ENCODE results near the gene ARF5.

Gene ARF5

GRCh38 chr7:127591189-127591588, 3.0 kb downstream of the ARF5 start:
- Histone ChIP-seq H3K4me3 (ENCODE audit: low read length) (no peak overlapping the region), H3K36me3 (ENCODE audit: control insufficient read depth, insufficient read depth, low read length) (no peaks in the 10 kb centered on the region), H3K9ac (ENCODE audit: low read length) (no peak overlapping the region), H3K4me1 (ENCODE audit: control insufficient read depth, insufficient read depth, low read length) (peaks cover 15% of the 10 kb centered on the region), H3K9me3 (ENCODE audit: control insufficient read depth, low read length) (no peaks in the 10 kb centered on the region), H3K27me3 (ENCODE audit: control insufficient read depth, insufficient read depth, low read length) (no peaks in the 10 kb centered on the region)

- Histone ChIP-seq H3K9me3 (ENCODE audit: control insufficient read depth, low read length) (no peaks in the 10 kb centered on the region), H3K4me1 (ENCODE audit: control insufficient read depth, insufficient read depth, low read length) (peaks cover 15% of the 10 kb centered on the region), H3K9ac (ENCODE audit: low read length) (no peak overlapping the region), H3K4me3 (ENCODE audit: low read length) (no peak overlapping the region), H3K36me3 (ENCODE audit: control insufficient read depth, insufficient read depth, low read length) (no peaks in the 10 kb centered on the region), H3K27me3 (ENCODE audit: control insufficient read depth, insufficient read depth, low read length) (no peaks in the 10 kb centered on the region)
These were observed 3.4 kb downstream of the ARF5 start for GRCh38 chr7:127591591-127591990.

- Histone ChIP-seq H3K9ac (ENCODE audit: low read length) (no peak overlapping the region), H3K4me3 (ENCODE audit: low read length) (no peak overlapping the region), H3K4me1 (ENCODE audit: control insufficient read depth, insufficient read depth, low read length) (peaks cover 12% of the 10 kb centered on the region), H3K27me3 (ENCODE audit: control insufficient read depth, insufficient read depth, low read length) (no peaks in the 10 kb centered on the region), H3K9me3 (ENCODE audit: control insufficient read depth, low read length) (no peaks in the 10 kb centered on the region), H3K36me3 (ENCODE audit: control insufficient read depth, insufficient read depth, low read length) (no peaks in the 10 kb centered on the region)
These were observed 4.3 kb downstream of the ARF5 start for GRCh38 chr7:127592550-127592949.

- Histone ChIP-seq H3K9me3 (ENCODE audit: control insufficient read depth, low read length) (no peaks in the 10 kb centered on the region), H3K36me3 (ENCODE audit: control insufficient read depth, insufficient read depth, low read length) (no peaks in the 10 kb centered on the region), H3K4me3 (ENCODE audit: low read length) (no peak overlapping the region), H3K27me3 (ENCODE audit: control insufficient read depth, insufficient read depth, low read length) (no peaks in the 10 kb centered on the region), H3K4me1 (ENCODE audit: control insufficient read depth, insufficient read depth, low read length) (peaks cover 2% of the 10 kb centered on the region), H3K9ac (ENCODE audit: low read length) (no peak overlapping the region)
These were observed 6.3 kb downstream of the ARF5 start for GRCh38 chr7:127594490-127594889.

GRCh38 chr7:127595737-127596136, 7.5 kb downstream of the ARF5 start:
- no peak overlapping the region for H3K9ac ChIP-seq (ENCODE audit: low read length)
- H3K4me3 ChIP-seq (ENCODE audit: low read length): no peak overlapping the region
- H3K9me3 ChIP-seq (ENCODE audit: control insufficient read depth, low read length): no peaks in the 10 kb centered on the region
- no peaks in the 10 kb centered on the region for H3K27me3 ChIP-seq (ENCODE audit: control insufficient read depth, insufficient read depth, low read length)
- no peaks in the 10 kb centered on the region for H3K4me1 ChIP-seq (ENCODE audit: control insufficient read depth, insufficient read depth, low read length)
- H3K36me3 ChIP-seq (ENCODE audit: control insufficient read depth, insufficient read depth, low read length): no peaks in the 10 kb centered on the region

GRCh38 chr7:127598318-127598717, 10.1 kb downstream of the ARF5 start:
- H3K27me3 ChIP-seq (ENCODE audit: control insufficient read depth, insufficient read depth, low read length): no peaks in the 10 kb centered on the region
- no peaks in the 10 kb centered on the region for H3K4me1 ChIP-seq (ENCODE audit: control insufficient read depth, insufficient read depth, low read length)
- no peak overlapping the region for H3K9ac ChIP-seq (ENCODE audit: low read length)
- no peaks in the 10 kb centered on the region for H3K36me3 ChIP-seq (ENCODE audit: control insufficient read depth, insufficient read depth, low read length)
- H3K9me3 ChIP-seq (ENCODE audit: control insufficient read depth, low read length): no peaks in the 10 kb centered on the region
- no peak overlapping the region for H3K4me3 ChIP-seq (ENCODE audit: low read length)

- no peaks in the 10 kb centered on the region for H3K4me1 ChIP-seq (ENCODE audit: control insufficient read depth, insufficient read depth, low read length)
- no peaks in the 10 kb centered on the region for H3K27me3 ChIP-seq (ENCODE audit: control insufficient read depth, insufficient read depth, low read length)
- no peak overlapping the region for H3K9ac ChIP-seq (ENCODE audit: low read length)
- H3K9me3 ChIP-seq (ENCODE audit: control insufficient read depth, low read length): no peaks in the 10 kb centered on the region
- no peaks in the 10 kb centered on the region for H3K36me3 ChIP-seq (ENCODE audit: control insufficient read depth, insufficient read depth, low read length)
- H3K4me3 ChIP-seq (ENCODE audit: low read length): no peak overlapping the region
These were observed 12.7 kb downstream of the ARF5 start for GRCh38 chr7:127600885-127601284.

- Histone ChIP-seq H3K9ac (ENCODE audit: low read length) (no peak overlapping the region), H3K4me1 (ENCODE audit: control insufficient read depth, insufficient read depth, low read length) (no peaks in the 10 kb centered on the region), H3K36me3 (ENCODE audit: control insufficient read depth, insufficient read depth, low read length) (no peaks in the 10 kb centered on the region), H3K4me3 (ENCODE audit: low read length) (no peak overlapping the region), H3K9me3 (ENCODE audit: control insufficient read depth, low read length) (no peaks in the 10 kb centered on the region), H3K27me3 (ENCODE audit: control insufficient read depth, insufficient read depth, low read length) (no peaks in the 10 kb centered on the region)
These were observed 20.2 kb downstream of the ARF5 start for GRCh38 chr7:127608446-127608845.

GRCh38 chr7:127609297-127609696, 21.1 kb downstream of the ARF5 start:
- Histone ChIP-seq H3K36me3 (ENCODE audit: control insufficient read depth, insufficient read depth, low read length) (no peaks in the 10 kb centered on the region), H3K4me1 (ENCODE audit: control insufficient read depth, insufficient read depth, low read length) (no peaks in the 10 kb centered on the region), H3K4me3 (ENCODE audit: low read length) (no peak overlapping the region), H3K9me3 (ENCODE audit: control insufficient read depth, low read length) (no peaks in the 10 kb centered on the region), H3K9ac (ENCODE audit: low read length) (no peak overlapping the region), H3K27me3 (ENCODE audit: control insufficient read depth, insufficient read depth, low read length) (no peaks in the 10 kb centered on the region)

- H3K4me3 ChIP-seq (ENCODE audit: low read length): no peak overlapping the region
- H3K9me3 ChIP-seq (ENCODE audit: control insufficient read depth, low read length): no peaks in the 10 kb centered on the region
- H3K27me3 ChIP-seq (ENCODE audit: control insufficient read depth, insufficient read depth, low read length): peaks cover 6% of the 10 kb centered on the region
- no peaks in the 10 kb centered on the region for H3K4me1 ChIP-seq (ENCODE audit: control insufficient read depth, insufficient read depth, low read length)
- H3K36me3 ChIP-seq (ENCODE audit: control insufficient read depth, insufficient read depth, low read length): no peaks in the 10 kb centered on the region
- H3K9ac ChIP-seq (ENCODE audit: low read length): no peak overlapping the region
These were observed 24.1 kb downstream of the ARF5 start for GRCh38 chr7:127612263-127612662.

- Histone ChIP-seq H3K9ac (ENCODE audit: low read length) (no peak overlapping the region), H3K27me3 (ENCODE audit: control insufficient read depth, insufficient read depth, low read length) (peaks cover 27% of the 10 kb centered on the region)
These were observed 28.5 kb downstream of the ARF5 start for GRCh38 chr7:127616724-127617123.

GRCh38 chr7:127618042-127618441, 29.8 kb downstream of the ARF5 start, which contains the start of gene PAX4:
TSS of gene PAX4 (minus strand) at chr7:127618142. CDS start at chr7:127615928, 2,214 bp downstream.
- H3K9ac ChIP-seq (ENCODE audit: low read length): no peak within 1 kb of the TSS
- no peaks in the 10 kb centered on the region for H3K9me3 ChIP-seq (ENCODE audit: control insufficient read depth, low read length)
- H3K27me3 ChIP-seq (ENCODE audit: control insufficient read depth, insufficient read depth, low read length): peaks cover 27% of the 10 kb centered on the region
- H3K36me3 ChIP-seq (ENCODE audit: control insufficient read depth, insufficient read depth, low read length): no peaks in the 10 kb centered on the region
- H3K4me1 ChIP-seq (ENCODE audit: control insufficient read depth, insufficient read depth, low read length): no peaks in the 10 kb centered on the region
- no peak within 1 kb of the TSS for H3K4me3 ChIP-seq (ENCODE audit: low read length)

More at GRCh38 chr7:127616724-127617123, 28.5 kb downstream of the ARF5 start:
- no peak overlapping the region for H3K4me3 ChIP-seq (ENCODE audit: low read length)
- H3K9me3 ChIP-seq (ENCODE audit: control insufficient read depth, low read length): no peaks in the 10 kb centered on the region
- no peaks in the 10 kb centered on the region for H3K36me3 ChIP-seq (ENCODE audit: control insufficient read depth, insufficient read depth, low read length)
- H3K4me1 ChIP-seq (ENCODE audit: control insufficient read depth, insufficient read depth, low read length): no peaks in the 10 kb centered on the region

GRCh38 chr7:127618775-127619174, 30.6 kb downstream of the ARF5 start:
- Histone ChIP-seq H3K9me3 (ENCODE audit: control insufficient read depth, low read length) (no peaks in the 10 kb centered on the region), H3K36me3 (ENCODE audit: control insufficient read depth, insufficient read depth, low read length) (no peaks in the 10 kb centered on the region), H3K4me1 (ENCODE audit: control insufficient read depth, insufficient read depth, low read length) (no peaks in the 10 kb centered on the region), H3K27me3 (ENCODE audit: control insufficient read depth, insufficient read depth, low read length) (peaks cover 27% of the 10 kb centered on the region), H3K4me3 (ENCODE audit: low read length) (no peak overlapping the region), H3K9ac (ENCODE audit: low read length) (no peak overlapping the region)

Data from mucosa of stomach (tissue), 1 donor.